GM12878 (cell line): ENCODE measurements around the gene SETSIP. TPM values are rescaled to one million over a fixed set of nuclear protein-coding genes. Genes with fewer than 3 reads are reported as not detected.

ENCODE experiments used
- ATAC-seq: fragments of 200-7000 bp; cut with Tn5 transposase; 3 replicates; pipeline ENCODE4 v1.9.1; 2020; ENCODE audit warnings: mild to moderate bottlenecking, moderate library complexity
- BruUV-seq: library from RNA; stranded (reverse); fragments of 400-500 nt; replicated peaks from 2 replicates; lab custom pipeline; 2021; lab: Mats Ljungman, UMichigan
- CTCF ChIA-PET: fragments of 300-600 bp; sonication (Branson Sonifier 250); formaldehyde crosslinking; extraction: SDS; loops from one replicate; lab custom pipeline; 2021; ENCODE audit warnings: inconsistent platforms; lab: Yijun Ruan, JAX
- POLR2A ChIA-PET: fragments of 350-600 bp; formaldehyde crosslinking; extraction: SDS; loops from one replicate; lab custom pipeline; 2021; ENCODE audit warnings: inconsistent platforms; lab: Charles Lee
- RAD21 ChIA-PET: fragments of 300-600 bp; sonication (Branson Sonifier 250); formaldehyde crosslinking; loops from one replicate; lab custom pipeline; 2023; ENCODE audit warnings: antibody characterized with exemption; ENCODE audit not compliant: unreplicated experiment; lab: Charles Lee
- SMC1A ChIA-PET: fragments of 300-600 bp; sonication (Branson Sonifier 250); formaldehyde crosslinking; loops from one replicate; lab custom pipeline; 2023; ENCODE audit not compliant: unreplicated experiment, uncharacterized antibody; lab: Charles Lee
- DNase-seq: peaks from one replicate; pipeline ENCODE4 v3.0.0-alpha.2; 2011; ENCODE audit warnings: low read depth, low spot score
- FAIRE-seq: peaks from 3 replicates; lab custom pipeline; 2011; peaks lifted over from hg19 to GRCh38; lab: Jason Lieb, UNC
- H2AFZ ChIP-seq: 2 replicates; pipeline ENCODE4 v1.6.0; 2011; ENCODE audit warnings: low read depth, low read length, control low read depth; ENCODE audit not compliant: control insufficient read depth
- H3K27ac ChIP-seq: 2 replicates; pipeline ENCODE4 v1.5.1; 2011; ENCODE audit warnings: control low read depth; ENCODE audit not compliant: control insufficient read depth, insufficient read depth
- H3K27me3 ChIP-seq, 2 experiments: replicated peaks in 1 of 2; 2 replicates each; pipeline versions ENCODE4 v1.6.0 to v1.6.1; 2011; ENCODE audit warnings: low read length in 1 of 2; ENCODE audit not compliant: control insufficient read depth in 2 of 2, insufficient read depth in 2 of 2
- H3K36me3 ChIP-seq, 2 experiments: 2 replicates each; pipeline ENCODE4 v1.5.1; 2011; ENCODE audit warnings: low read length in 1 of 2; ENCODE audit not compliant: control insufficient read depth in 2 of 2, insufficient read depth in 2 of 2
- H3K4me1 ChIP-seq: 2 replicates; pipeline ENCODE4 v1.6.1; 2011; ENCODE audit warnings: mild to moderate bottlenecking, low read length, moderate library complexity, mixed read lengths; ENCODE audit not compliant: control insufficient read depth, insufficient read depth
- H3K4me2 ChIP-seq: 2 replicates; pipeline ENCODE4 v1.6.0; 2011; ENCODE audit warnings: control low read depth; ENCODE audit not compliant: control insufficient read depth, insufficient read depth
- H3K4me3 ChIP-seq: fragments of 200-600 bp; sonication (generic); 2 replicates; pipeline ENCODE4 v1.5.1; 2016
- H3K79me2 ChIP-seq: 2 replicates; pipeline ENCODE4 v1.6.0; 2011; ENCODE audit warnings: low read length; ENCODE audit not compliant: control insufficient read depth, insufficient read depth
- H3K9ac ChIP-seq: 2 replicates; pipeline ENCODE4 v1.8.0; 2011; ENCODE audit warnings: low read length, control low read depth, mixed read lengths; ENCODE audit not compliant: control insufficient read depth, insufficient read depth
- H3K9me3 ChIP-seq: replicated peaks from 3 replicates; pipeline ENCODE4 v1.5.1; 2011; ENCODE audit warnings: mild to moderate bottlenecking, low read length; ENCODE audit not compliant: control insufficient read depth, insufficient read depth
- H4K20me1 ChIP-seq: 2 replicates; pipeline ENCODE4 v1.6.0; 2011; ENCODE audit not compliant: control insufficient read depth, insufficient read depth
- BRCA1 ChIP-seq: IDR thresholded peaks from 2 replicates; pipeline ENCODE4 v1.6.1; 2011; ENCODE audit warnings: low read depth, low read length, improper control_type of control experiment
- CEBPB ChIP-seq, 2 experiments: fragments of 150-350 bp in 1 of 2; IDR thresholded peaks; 2 replicates each; pipeline ENCODE4 v1.6.1; 2012 to 2014; ENCODE audit warnings: low read depth in 2 of 2, low read length in 2 of 2, borderline replicate concordance in 1 of 2, inconsistent platforms in 1 of 2
- ESRRA ChIP-seq: IDR thresholded peaks from 2 replicates; pipeline ENCODE4 v1.6.1; 2012; ENCODE audit warnings: mild to moderate bottlenecking, low read length, improper control_type of control experiment
- GABPA ChIP-seq: IDR thresholded peaks from 2 replicates; pipeline ENCODE4 v1.6.1; 2014; ENCODE audit warnings: antibody characterized with exemption, low read depth, mild to moderate bottlenecking, inconsistent platforms
- GATAD2B ChIP-seq: fragments of 450-650 bp; conservative IDR thresholded peaks from 2 replicates; pipeline ENCODE4 v1.6.1; 2017; ENCODE audit warnings: low read depth, mild to moderate bottlenecking, moderate library complexity
- IRF5 ChIP-seq: fragments of 450-650 bp; IDR thresholded peaks from 2 replicates; pipeline ENCODE4 v1.6.1; 2017; ENCODE audit warnings: borderline replicate concordance
- LARP7 ChIP-seq: fragments of 450-650 bp; IDR thresholded peaks from 2 replicates; pipeline ENCODE4 v1.6.1; 2017; ENCODE audit warnings: mild to moderate bottlenecking
- MTA3 ChIP-seq: IDR thresholded peaks from 2 replicates; pipeline ENCODE4 v1.6.1; 2012; ENCODE audit warnings: low read length, inconsistent platforms, borderline replicate concordance
- NFYB ChIP-seq: IDR thresholded peaks from 2 replicates; pipeline ENCODE4 v1.6.1; 2011; ENCODE audit warnings: low read depth, mild to moderate bottlenecking, low read length, improper control_type of control experiment, moderate library complexity; ENCODE audit not compliant: insufficient read depth
- RCOR1 ChIP-seq: conservative IDR thresholded peaks from 2 replicates; pipeline ENCODE4 v1.6.1; 2012; ENCODE audit warnings: low read depth, low read length, improper control_type of control experiment
- RFX5 ChIP-seq: IDR thresholded peaks from 2 replicates; pipeline ENCODE4 v1.6.1; 2011; ENCODE audit warnings: low read depth, low read length, improper control_type of control experiment
- SMC3 ChIP-seq: IDR thresholded peaks from 2 replicates; pipeline ENCODE4 v1.6.1; 2011; ENCODE audit warnings: low read length, improper control_type of control experiment, borderline replicate concordance
- SUZ12 ChIP-seq: fragments of 200-600 bp; sonication (generic); IDR thresholded peaks from one replicate; pipeline ENCODE4 v1.6.1; 2018; ENCODE audit warnings: antibody characterized with exemption, mild to moderate bottlenecking; ENCODE audit not compliant: unreplicated experiment
- TCF12 ChIP-seq: IDR thresholded peaks from 2 replicates; pipeline ENCODE4 v1.6.1; 2011; ENCODE audit warnings: low read depth, mild to moderate bottlenecking, low read length
- YY1 ChIP-seq: IDR thresholded peaks from 2 replicates; pipeline ENCODE4 v1.6.1; 2011; ENCODE audit warnings: low read depth, mild to moderate bottlenecking, low read length
- ZBED1 ChIP-seq: IDR thresholded peaks from 2 replicates; pipeline ENCODE4 v1.6.1; 2016; ENCODE audit warnings: borderline replicate concordance
- WGBS: methylation state at CpG from one replicate; pipeline ENCODE4 v1.1.6; 2016; ENCODE audit warnings: low lambda C conversion rate; ENCODE audit not compliant: insufficient replicate concordance, insufficient coverage; ENCODE audit errors: missing lambda C conversion rate; 5-methylcytosine and 5-hydroxymethylcytosine counted together
- in situ Hi-C: fragments of 300-500 bp; cut with MboI; formaldehyde crosslinking; loops from 9 replicates; pipeline ENCODE4 v1.14.3; 2018; ENCODE audit warnings: mixed read lengths
- intact Hi-C: fragments of 100-400 bp; cut with micrococcal nuclease; formaldehyde crosslinking; loops from one replicate; pipeline ENCODE4 v1.14.2; 2022; ENCODE audit not compliant: unreplicated experiment
- polyA plus RNA-seq, 11 experiments: library from polyadenylated mRNA; depleted of rRNA in 4 of 11; unstranded in 6 of 11; stranded (reverse) in 5 of 11; fragments of >200 nt; fragmentation: Nextera tagmentation in 4 of 11; fragmentation: Illumina TruSeq in 1 of 11; extraction: Ambion mirVana in 4 of 11; extraction: Trizol in 1 of 11; gene quantifications; 1 replicate in 1 of 11; 2 replicates in 10 of 11; pipeline versions ENCODE4 v1.2.1 to v1.2.3, GENCODE V29; 2011 to 2016; ENCODE audit warnings: inconsistent platforms in 2 of 11, missing spikeins in 2 of 11, low read depth in 1 of 11
- total RNA-seq, 4 experiments: library from RNA; depleted of rRNA in 3 of 4; stranded (reverse); fragments of >200 nt in 3 of 4; fragmentation: Illumina TruSeq in 1 of 4; extraction: Trizol in 1 of 4; gene quantifications; 2 replicates each; pipeline versions ENCODE4 v1.2.1 to v1.2.3, GENCODE V29; 2013 to 2021
- TF ChIP-seq, protein P1 (sequence below): fragments of 450-650 bp; IDR thresholded peaks from 2 replicates; pipeline ENCODE4 v1.6.1; 2016; ENCODE audit warnings: mild to moderate bottlenecking
- TF ChIP-seq, protein P2 (sequence below): fragments of 450-650 bp; IDR thresholded peaks from 2 replicates; pipeline ENCODE4 v1.6.1; 2017; ENCODE audit warnings: mild to moderate bottlenecking, moderate library complexity

SETSIP gene
- total and polyA plus RNA-seq, 10 of the 15 experiments (the other 5 are each of a cell fraction or from before 2014, with no cell fraction given): 0.15 to 0.46 (median 0.23) TPM; not detected in 2

GRCh38 chr1:92051948-92052347 lies 23.3 kb downstream of the SETSIP start (continued):
- no peak for TF ChIP-seq IRF5
- no peak for TF ChIP-seq ZBED1
- TF ChIP-seq CEBPB (IDR thresholded peaks at IDR 0.05; ENCODE audit: borderline replicate concordance in 1 of 2, low read depth in 2 of 2, low read length in 2 of 2): no peak
- TF ChIP-seq TCF12: no peak
- TF ChIP-seq GABPA: no peak

GRCh38 chr1:92045766-92046495 lies 29.3 kb downstream of the SETSIP start:
- DNase-seq: no peak
- no peaks in the 10 kb centered on the region for H3K27me3 ChIP-seq
- no peak for ATAC-seq
- no TSS peak for BruUV-seq
- RAD21 ChIA-PET: no interaction called here
- no peak overlapping the region for H3K27ac ChIP-seq
- POLR2A ChIA-PET: no interaction called here
- no peaks in the 10 kb centered on the region for H3K36me3 ChIP-seq
- no peak overlapping the region for H3K4me2 ChIP-seq
- FAIRE-seq: no peak
- H3K9me3 ChIP-seq: no peaks in the 10 kb centered on the region
- intact Hi-C loops (no loop called here), in situ Hi-C loops (no loop called here)
- H3K79me2 ChIP-seq: no peaks in the 10 kb centered on the region
- SMC1A ChIA-PET: no interaction called here
- H3K4me3 ChIP-seq: no peak overlapping the region
- CTCF ChIA-PET: no interaction called here
- no peaks in the 10 kb centered on the region for H3K4me1 ChIP-seq
- H2AFZ ChIP-seq: no peak overlapping the region
- 36% methylated on average over 2 of the region's 2 CpGs for WGBS
- H4K20me1 ChIP-seq: no peaks in the 10 kb centered on the region
- H3K9ac ChIP-seq: no peak overlapping the region
- TF ChIP-seq SUZ12 (no peak), SMC3 (no peak), ESRRA (no peak), GATAD2B (no peak), NFYB (no peak), BRCA1 (no peak), RCOR1 (no peak), YY1 (no peak), LARP7 (no peak), RFX5 (no peak), MTA3 (no peak)
- TF ChIP-seq, protein P1, sequence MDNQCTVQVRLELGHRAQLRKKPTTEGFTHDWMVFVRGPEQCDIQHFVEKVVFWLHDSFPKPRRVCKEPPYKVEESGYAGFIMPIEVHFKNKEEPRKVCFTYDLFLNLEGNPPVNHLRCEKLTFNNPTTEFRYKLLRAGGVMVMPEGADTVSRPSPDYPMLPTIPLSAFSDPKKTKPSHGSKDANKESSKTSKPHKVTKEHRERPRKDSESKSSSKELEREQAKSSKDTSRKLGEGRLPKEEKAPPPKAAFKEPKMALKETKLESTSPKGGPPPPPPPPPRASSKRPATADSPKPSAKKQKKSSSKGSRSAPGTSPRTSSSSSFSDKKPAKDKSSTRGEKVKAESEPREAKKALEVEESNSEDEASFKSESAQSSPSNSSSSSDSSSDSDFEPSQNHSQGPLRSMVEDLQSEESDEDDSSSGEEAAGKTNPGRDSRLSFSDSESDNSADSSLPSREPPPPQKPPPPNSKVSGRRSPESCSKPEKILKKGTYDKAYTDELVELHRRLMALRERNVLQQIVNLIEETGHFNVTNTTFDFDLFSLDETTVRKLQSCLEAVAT: no peak
- TF ChIP-seq, protein P2, sequence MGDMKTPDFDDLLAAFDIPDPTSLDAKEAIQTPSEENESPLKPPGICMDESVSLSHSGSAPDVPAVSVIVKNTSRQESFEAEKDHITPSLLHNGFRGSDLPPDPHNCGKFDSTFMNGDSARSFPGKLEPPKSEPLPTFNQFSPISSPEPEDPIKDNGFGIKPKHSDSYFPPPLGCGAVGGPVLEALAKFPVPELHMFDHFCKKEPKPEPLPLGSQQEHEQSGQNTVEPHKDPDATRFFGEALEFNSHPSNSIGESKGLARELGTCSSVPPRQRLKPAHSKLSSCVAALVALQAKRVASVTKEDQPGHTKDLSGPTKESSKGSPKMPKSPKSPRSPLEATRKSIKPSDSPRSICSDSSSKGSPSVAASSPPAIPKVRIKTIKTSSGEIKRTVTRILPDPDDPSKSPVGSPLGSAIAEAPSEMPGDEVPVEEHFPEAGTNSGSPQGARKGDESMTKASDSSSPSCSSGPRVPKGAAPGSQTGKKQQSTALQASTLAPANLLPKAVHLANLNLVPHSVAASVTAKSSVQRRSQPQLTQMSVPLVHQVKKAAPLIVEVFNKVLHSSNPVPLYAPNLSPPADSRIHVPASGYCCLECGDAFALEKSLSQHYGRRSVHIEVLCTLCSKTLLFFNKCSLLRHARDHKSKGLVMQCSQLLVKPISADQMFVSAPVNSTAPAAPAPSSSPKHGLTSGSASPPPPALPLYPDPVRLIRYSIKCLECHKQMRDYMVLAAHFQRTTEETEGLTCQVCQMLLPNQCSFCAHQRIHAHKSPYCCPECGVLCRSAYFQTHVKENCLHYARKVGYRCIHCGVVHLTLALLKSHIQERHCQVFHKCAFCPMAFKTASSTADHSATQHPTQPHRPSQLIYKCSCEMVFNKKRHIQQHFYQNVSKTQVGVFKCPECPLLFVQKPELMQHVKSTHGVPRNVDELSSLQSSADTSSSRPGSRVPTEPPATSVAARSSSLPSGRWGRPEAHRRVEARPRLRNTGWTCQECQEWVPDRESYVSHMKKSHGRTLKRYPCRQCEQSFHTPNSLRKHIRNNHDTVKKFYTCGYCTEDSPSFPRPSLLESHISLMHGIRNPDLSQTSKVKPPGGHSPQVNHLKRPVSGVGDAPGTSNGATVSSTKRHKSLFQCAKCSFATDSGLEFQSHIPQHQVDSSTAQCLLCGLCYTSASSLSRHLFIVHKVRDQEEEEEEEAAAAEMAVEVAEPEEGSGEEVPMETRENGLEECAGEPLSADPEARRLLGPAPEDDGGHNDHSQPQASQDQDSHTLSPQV: no peak
